ENCODE data around the gene SMAD7.
A peak's percentile ranks its signal among the peaks of the same experiment; 100 is the strongest.

Gene SMAD7

DNA sequence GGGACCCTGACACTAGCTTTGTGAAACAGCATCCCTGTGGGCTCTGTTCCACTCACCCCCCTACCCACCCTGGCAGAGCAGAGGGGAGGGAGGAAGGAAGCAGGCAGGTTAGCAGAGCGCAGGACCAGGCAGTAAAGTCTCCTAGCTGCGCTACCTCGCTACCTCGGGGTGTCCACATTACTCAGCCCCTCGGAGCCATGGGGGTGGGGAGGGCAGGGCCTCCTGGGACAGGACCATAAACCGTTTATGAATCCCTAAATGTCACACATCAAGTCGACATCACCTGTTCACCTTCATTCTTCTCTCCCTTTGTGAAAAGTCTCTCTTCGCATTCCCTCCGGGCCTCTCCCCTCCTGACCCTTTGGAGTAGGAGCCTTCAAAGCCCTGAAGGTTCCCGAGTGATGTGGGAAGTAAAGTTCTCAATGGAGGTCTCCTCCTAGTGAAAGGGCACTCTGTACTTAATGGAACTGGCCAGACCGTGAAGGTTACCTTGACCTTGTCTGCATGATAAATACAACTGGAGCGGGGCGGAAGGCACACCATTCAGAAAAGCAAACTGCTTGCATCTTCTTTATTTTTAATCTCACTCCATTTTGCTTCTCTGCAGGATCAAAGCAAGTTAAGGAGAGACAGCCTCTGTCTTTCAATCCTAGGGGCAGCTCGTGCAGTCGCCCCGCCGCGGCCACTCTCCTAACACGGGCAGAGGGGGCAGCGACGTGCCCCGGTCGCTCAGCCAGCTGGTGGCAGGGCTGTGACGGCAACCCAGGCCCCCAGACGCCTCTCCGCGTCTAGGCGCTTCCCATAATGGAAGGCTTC, 23.7 kb upstream of the SMAD7 start:
- H3K4me1 ChIP-seq (ENCODE audit: control insufficient read depth in 2 of 2, insufficient read depth in 2 of 2, low read length in 2 of 2), result peaks cover 7 to 27% of the 10 kb centered on the region in 2 donors
- no peaks in the 10 kb centered on the region for H3K27me3 ChIP-seq (ENCODE audit: control insufficient read depth in 2 of 2, insufficient read depth in 2 of 2, low read length in 2 of 2)
- H3K9me3 ChIP-seq (ENCODE audit: control insufficient read depth in 2 of 2, low read length in 2 of 2), result no peaks in the 10 kb centered on the region
- peak overlapping the region; percentile 57 to 75 for H3K27ac ChIP-seq (ENCODE audit: low read depth in 2 of 2, low read length in 2 of 2)
- H3K36me3 ChIP-seq (ENCODE audit: control insufficient read depth in 2 of 2, insufficient read depth in 2 of 2, low read length in 2 of 2), result no peaks in the 10 kb centered on the region
- peak overlapping the region; percentile 68 to 69 for H3K4me3 ChIP-seq (ENCODE audit: low read length in 2 of 2)
- peak overlapping the region in 1 of 2 donors; percentile 65 for H3K9ac ChIP-seq (ENCODE audit: low read depth in 1 of 2, low read length in 2 of 2)

DNA sequence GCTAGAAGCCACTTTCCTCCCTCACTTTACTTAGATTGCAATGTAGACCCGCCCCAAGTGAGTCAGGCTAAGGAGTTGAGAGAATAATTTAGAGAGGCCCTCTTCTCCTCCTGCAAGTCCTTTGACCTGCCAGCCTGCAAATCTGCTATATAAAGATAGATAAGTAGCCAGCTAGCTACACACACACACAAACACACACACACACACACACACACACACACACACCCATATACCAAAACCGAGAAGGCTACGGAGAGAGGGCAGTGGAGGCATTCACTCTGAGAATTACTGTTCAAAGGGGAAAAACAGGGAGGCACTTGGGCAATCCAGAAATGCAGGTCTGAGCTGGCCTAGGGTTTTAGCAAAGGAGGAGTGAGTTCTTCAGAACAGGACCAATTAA, 23.0 kb upstream of the SMAD7 start:
- peak overlapping the region in 1 of 2 donors; percentile 19 for H3K9ac ChIP-seq (ENCODE audit: low read depth in 1 of 2, low read length in 2 of 2)
- no peak overlapping the region for H3K4me3 ChIP-seq (ENCODE audit: low read length in 2 of 2)
- H3K27me3 ChIP-seq (ENCODE audit: control insufficient read depth in 2 of 2, insufficient read depth in 2 of 2, low read length in 2 of 2), result no peaks in the 10 kb centered on the region
- H3K36me3 ChIP-seq (ENCODE audit: control insufficient read depth in 2 of 2, insufficient read depth in 2 of 2, low read length in 2 of 2), result no peaks in the 10 kb centered on the region
- H3K9me3 ChIP-seq (ENCODE audit: control insufficient read depth in 2 of 2, low read length in 2 of 2), result no peaks in the 10 kb centered on the region
- peak overlapping the region in 1 of 2 donors; percentile 57 for H3K27ac ChIP-seq (ENCODE audit: low read depth in 2 of 2, low read length in 2 of 2)
- peaks cover 7 to 24% of the 10 kb centered on the region in 2 donors for H3K4me1 ChIP-seq (ENCODE audit: control insufficient read depth in 2 of 2, insufficient read depth in 2 of 2, low read length in 2 of 2)

DNA sequence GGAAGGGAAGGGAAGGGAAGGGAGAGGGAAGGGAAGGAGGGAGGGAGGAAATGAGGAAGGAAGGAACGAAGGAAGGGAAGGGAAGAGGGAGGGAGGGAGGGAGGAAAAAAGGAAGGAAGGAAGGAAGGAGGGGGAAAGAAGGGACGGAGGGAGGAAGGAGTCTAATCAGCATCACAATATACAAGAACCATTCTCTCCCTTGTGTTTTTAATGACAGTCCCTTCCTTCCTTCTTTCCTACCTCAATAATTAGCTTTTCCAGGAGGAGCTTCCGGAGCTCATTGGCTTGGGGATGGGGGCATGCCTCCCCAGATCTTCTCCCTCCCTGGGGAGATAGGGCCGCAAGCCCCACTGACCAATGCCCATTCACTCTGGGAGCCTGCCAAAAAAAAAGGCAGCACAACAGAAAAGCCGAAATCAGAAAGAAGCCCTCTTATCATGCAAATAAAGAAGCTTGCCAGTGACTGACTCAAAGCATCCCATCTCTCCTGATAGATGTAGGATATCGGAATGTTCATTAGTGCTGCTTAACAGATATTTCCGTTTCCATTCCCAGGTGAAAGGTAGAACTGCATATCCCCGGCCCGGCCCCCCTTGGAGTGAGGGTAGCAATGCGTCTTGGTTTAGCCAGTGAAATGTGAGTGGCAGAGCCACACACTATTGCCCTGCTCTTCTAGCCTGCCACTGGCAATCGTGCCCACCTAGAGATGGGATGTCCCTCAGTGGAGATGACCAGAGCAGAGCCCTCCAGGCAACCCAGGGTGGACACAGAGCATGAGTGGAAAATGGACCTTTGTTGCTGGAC, 17.8 kb upstream of the SMAD7 start:
- peaks cover 0 to 5% of the 10 kb centered on the region in 2 donors for H3K4me1 ChIP-seq (ENCODE audit: control insufficient read depth in 2 of 2, insufficient read depth in 2 of 2, low read length in 2 of 2)

DNA sequence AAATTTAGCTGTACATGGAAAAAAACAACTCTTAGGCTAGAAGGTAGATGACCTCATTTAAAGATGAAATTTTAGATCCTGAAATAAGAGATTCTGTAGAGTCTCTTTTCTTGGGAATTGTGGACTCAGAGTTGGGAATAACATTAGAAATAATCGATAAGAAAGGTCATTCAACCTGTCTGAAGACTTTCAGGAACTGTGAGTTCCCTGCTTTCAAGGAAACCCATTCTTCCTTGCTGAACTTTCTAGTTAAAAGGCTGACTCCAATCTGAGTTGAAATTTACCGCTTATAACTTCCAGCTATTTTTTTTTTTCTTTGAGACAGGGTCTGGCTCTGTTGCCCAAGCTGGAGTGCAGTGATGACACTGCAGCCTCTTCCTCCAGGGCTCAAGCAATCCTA, 16.8 kb upstream of the SMAD7 start:
- Histone ChIP-seq H3K4me3 (ENCODE audit: low read length in 2 of 2) (no peak overlapping the region), H3K36me3 (ENCODE audit: control insufficient read depth in 2 of 2, insufficient read depth in 2 of 2, low read length in 2 of 2) (no peaks in the 10 kb centered on the region), H3K27me3 (ENCODE audit: control insufficient read depth in 2 of 2, insufficient read depth in 2 of 2, low read length in 2 of 2) (no peaks in the 10 kb centered on the region), H3K4me1 (ENCODE audit: control insufficient read depth in 2 of 2, insufficient read depth in 2 of 2, low read length in 2 of 2) (no peaks in the 10 kb centered on the region), H3K9me3 (ENCODE audit: control insufficient read depth in 2 of 2, low read length in 2 of 2) (no peaks in the 10 kb centered on the region), H3K27ac (ENCODE audit: low read depth in 2 of 2, low read length in 2 of 2) (no peak overlapping the region), H3K9ac (ENCODE audit: low read depth in 1 of 2, low read length in 2 of 2) (no peak overlapping the region)

More for the DNA sequence above, 17.8 kb upstream of the SMAD7 start:
- Histone ChIP-seq H3K9ac (ENCODE audit: low read depth in 1 of 2, low read length in 2 of 2) (no peak overlapping the region), H3K36me3 (ENCODE audit: control insufficient read depth in 2 of 2, insufficient read depth in 2 of 2, low read length in 2 of 2) (no peaks in the 10 kb centered on the region), H3K27me3 (ENCODE audit: control insufficient read depth in 2 of 2, insufficient read depth in 2 of 2, low read length in 2 of 2) (no peaks in the 10 kb centered on the region), H3K27ac (ENCODE audit: low read depth in 2 of 2, low read length in 2 of 2) (no peak overlapping the region), H3K9me3 (ENCODE audit: control insufficient read depth in 2 of 2, low read length in 2 of 2) (no peaks in the 10 kb centered on the region), H3K4me3 (ENCODE audit: low read length in 2 of 2) (no peak overlapping the region)

DNA sequence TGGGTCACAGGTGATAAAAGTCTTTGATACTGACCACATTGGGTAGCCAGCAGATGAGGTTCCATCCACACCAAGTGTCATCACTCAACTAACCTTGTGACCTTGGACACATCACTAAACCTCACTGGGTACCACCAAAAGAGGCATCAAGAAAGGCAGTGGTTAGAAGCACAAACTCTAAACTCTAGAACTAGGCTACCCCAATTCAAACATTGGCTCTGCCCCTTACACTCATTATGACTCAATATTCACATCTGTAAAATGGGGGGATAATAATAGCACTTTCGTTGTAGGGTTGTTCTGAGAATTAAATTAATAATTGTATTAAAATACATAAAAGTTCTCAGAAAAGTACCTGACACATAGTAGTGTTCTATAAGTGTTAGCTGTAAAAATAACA, 15.8 kb upstream of the SMAD7 start:
- H3K27me3 ChIP-seq (ENCODE audit: control insufficient read depth in 2 of 2, insufficient read depth in 2 of 2, low read length in 2 of 2), result no peaks in the 10 kb centered on the region
- H3K9me3 ChIP-seq (ENCODE audit: control insufficient read depth in 2 of 2, low read length in 2 of 2), result no peaks in the 10 kb centered on the region
- H3K4me3 ChIP-seq (ENCODE audit: low read length in 2 of 2), result no peak overlapping the region
- no peaks in the 10 kb centered on the region for H3K36me3 ChIP-seq (ENCODE audit: control insufficient read depth in 2 of 2, insufficient read depth in 2 of 2, low read length in 2 of 2)
- H3K9ac ChIP-seq (ENCODE audit: low read depth in 1 of 2, low read length in 2 of 2), result no peak overlapping the region
- peaks cover 0 to under 1% of the 10 kb centered on the region in 2 donors for H3K4me1 ChIP-seq (ENCODE audit: control insufficient read depth in 2 of 2, insufficient read depth in 2 of 2, low read length in 2 of 2)
- H3K27ac ChIP-seq (ENCODE audit: low read depth in 2 of 2, low read length in 2 of 2), result no peak overlapping the region

DNA sequence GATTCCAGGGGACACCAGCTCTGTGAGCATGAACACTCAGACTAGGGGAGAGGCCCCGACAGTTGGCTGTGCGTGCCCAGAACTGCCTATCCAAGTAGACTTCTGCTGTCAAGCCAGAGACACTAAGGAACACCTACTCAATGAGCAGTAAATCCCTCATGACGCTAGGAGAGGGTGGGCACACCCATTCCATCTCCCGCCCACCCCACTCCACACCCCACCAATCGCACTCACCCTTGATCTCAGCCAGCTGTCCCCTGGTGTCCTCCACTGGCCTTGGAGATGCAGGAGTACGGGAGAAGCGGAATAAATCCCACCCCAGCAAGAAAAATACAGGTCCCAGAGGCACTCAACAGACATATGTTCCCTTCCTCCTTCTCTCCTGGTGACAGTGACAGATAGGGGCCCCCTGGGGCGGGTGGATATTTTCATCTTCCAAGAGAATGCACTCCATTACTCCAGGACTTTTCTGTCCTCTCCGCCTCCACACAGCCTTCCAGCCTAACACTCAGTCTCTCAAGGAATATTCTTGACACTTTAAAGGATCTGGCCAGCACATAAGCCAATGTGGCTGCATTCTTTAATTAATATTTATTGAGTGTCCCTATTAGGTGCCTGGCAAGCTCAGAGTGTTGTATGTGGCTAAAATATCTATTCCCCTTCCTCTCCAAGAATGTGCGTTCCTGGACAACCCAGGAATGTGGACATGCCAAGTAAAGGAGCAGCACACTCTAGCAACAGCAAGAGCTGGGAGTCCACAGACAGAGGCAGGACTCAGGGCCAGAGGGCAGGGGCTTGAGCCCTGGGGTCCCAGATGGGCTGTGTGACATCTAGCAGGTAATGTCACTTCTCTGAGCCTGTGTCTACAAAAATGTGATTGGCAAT, 13.1 kb upstream of the SMAD7 start:
- Histone ChIP-seq H3K4me1 (ENCODE audit: control insufficient read depth in 2 of 2, insufficient read depth in 2 of 2, low read length in 2 of 2) (peaks cover 0 to 6% of the 10 kb centered on the region in 2 donors), H3K9me3 (ENCODE audit: control insufficient read depth in 2 of 2, low read length in 2 of 2) (no peaks in the 10 kb centered on the region), H3K27ac (ENCODE audit: low read depth in 2 of 2, low read length in 2 of 2) (no peak overlapping the region), H3K36me3 (ENCODE audit: control insufficient read depth in 2 of 2, insufficient read depth in 2 of 2, low read length in 2 of 2) (no peaks in the 10 kb centered on the region), H3K9ac (ENCODE audit: low read depth in 1 of 2, low read length in 2 of 2) (no peak overlapping the region), H3K27me3 (ENCODE audit: control insufficient read depth in 2 of 2, insufficient read depth in 2 of 2, low read length in 2 of 2) (no peaks in the 10 kb centered on the region), H3K4me3 (ENCODE audit: low read length in 2 of 2) (no peak overlapping the region)

DNA sequence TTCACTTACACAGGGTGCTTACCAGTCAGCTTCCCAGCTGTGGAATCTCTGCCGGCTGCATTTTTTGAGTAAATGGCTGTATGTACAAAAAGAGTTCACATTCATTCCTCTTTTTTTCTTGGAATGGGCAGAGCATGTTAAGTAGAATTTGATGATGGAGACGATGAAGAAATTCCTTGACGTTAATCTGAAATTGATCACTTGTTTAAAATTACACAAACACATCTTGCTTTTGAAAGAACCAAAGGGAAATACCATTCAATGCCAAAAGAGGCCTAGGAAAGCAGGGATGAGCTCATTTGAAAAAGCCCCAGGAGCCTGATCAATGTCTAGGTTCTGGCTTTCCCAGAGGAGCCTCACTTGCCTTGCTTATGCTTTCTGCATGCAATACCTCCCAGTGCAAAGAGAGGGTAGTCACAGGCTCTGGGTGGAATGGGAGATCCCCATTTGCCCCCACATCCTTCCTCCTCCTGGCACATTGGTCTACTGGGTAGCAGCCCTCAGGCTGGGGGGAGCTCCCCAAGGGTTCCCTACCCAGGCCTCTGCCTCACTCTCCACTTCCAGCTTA, 12.3 kb upstream of the SMAD7 start:
- Histone ChIP-seq H3K4me3 (ENCODE audit: low read length in 2 of 2) (no peak overlapping the region), H3K4me1 (ENCODE audit: control insufficient read depth in 2 of 2, insufficient read depth in 2 of 2, low read length in 2 of 2) (peaks cover 0 to 6% of the 10 kb centered on the region in 2 donors), H3K9me3 (ENCODE audit: control insufficient read depth in 2 of 2, low read length in 2 of 2) (no peaks in the 10 kb centered on the region), H3K9ac (ENCODE audit: low read depth in 1 of 2, low read length in 2 of 2) (no peak overlapping the region), H3K27me3 (ENCODE audit: control insufficient read depth in 2 of 2, insufficient read depth in 2 of 2, low read length in 2 of 2) (no peaks in the 10 kb centered on the region), H3K36me3 (ENCODE audit: control insufficient read depth in 2 of 2, insufficient read depth in 2 of 2, low read length in 2 of 2) (no peaks in the 10 kb centered on the region), H3K27ac (ENCODE audit: low read depth in 2 of 2, low read length in 2 of 2) (no peak overlapping the region)

DNA sequence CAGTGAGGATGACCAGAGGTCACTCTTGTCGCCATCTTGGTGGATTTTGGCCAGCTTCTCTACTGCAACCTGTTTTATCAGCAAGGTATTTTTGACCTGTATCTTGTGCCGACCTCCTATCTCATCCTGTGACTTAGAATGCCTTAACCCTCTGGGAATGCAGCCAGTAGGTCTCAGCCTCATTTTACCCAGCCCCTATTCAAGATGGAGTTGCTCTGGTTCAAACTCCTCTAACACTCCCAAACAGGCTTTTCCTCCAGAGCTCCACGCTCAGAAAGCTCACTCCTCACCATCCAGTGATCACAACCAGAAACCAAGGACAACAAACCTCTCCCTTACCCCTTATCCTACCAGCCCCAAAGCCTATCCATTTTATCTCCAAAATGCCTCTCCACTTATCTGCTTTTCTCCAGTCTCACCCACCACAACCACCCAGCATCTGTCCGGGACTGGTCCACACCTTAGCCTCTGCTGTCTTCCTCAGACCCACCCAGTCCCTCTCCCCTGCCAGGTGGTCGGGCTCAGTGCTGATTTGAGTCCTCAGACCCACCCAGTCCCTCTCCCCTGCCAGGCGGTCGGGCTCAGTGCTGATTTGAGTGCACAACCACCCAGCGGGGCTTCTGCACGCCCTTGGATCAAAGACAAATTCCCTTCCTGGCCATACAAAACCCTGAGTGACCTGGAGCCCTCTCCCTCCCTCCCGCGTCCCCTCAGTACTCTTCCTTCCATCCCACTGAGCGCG, 11.7 kb upstream of the SMAD7 start:
- H3K9ac ChIP-seq (ENCODE audit: low read depth in 1 of 2, low read length in 2 of 2), result no peak overlapping the region
- H3K9me3 ChIP-seq (ENCODE audit: control insufficient read depth in 2 of 2, low read length in 2 of 2), result no peaks in the 10 kb centered on the region
- H3K4me3 ChIP-seq (ENCODE audit: low read length in 2 of 2), result no peak overlapping the region
- no peak overlapping the region for H3K27ac ChIP-seq (ENCODE audit: low read depth in 2 of 2, low read length in 2 of 2)
- H3K27me3 ChIP-seq (ENCODE audit: control insufficient read depth in 2 of 2, insufficient read depth in 2 of 2, low read length in 2 of 2), result no peaks in the 10 kb centered on the region
- peaks cover 0 to 6% of the 10 kb centered on the region in 2 donors for H3K4me1 ChIP-seq (ENCODE audit: control insufficient read depth in 2 of 2, insufficient read depth in 2 of 2, low read length in 2 of 2)
- H3K36me3 ChIP-seq (ENCODE audit: control insufficient read depth in 2 of 2, insufficient read depth in 2 of 2, low read length in 2 of 2), result no peaks in the 10 kb centered on the region

DNA sequence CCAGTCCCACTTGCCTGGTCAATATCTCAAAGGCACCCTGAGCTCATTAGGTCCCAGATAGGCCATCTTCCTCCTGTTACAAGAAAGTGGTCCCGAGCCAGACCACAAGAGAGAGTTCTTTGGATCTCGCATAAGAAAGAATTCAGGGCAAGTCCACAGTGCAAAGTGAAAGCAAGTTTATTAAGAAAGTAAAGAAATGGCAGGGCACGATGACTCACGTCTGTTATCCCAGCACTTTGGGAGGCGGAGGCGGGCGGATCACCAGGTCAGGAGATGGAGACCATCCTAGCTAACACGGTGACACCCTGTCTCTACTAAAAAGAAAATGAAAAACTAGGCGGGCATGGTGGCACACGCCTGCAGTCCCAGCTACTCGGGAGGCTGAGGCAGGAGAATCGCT, 10.8 kb upstream of the SMAD7 start:
- Histone ChIP-seq H3K4me1 (ENCODE audit: control insufficient read depth in 2 of 2, insufficient read depth in 2 of 2, low read length in 2 of 2) (peaks cover 0 to 6% of the 10 kb centered on the region in 2 donors), H3K9ac (ENCODE audit: low read depth in 1 of 2, low read length in 2 of 2) (no peak overlapping the region), H3K36me3 (ENCODE audit: control insufficient read depth in 2 of 2, insufficient read depth in 2 of 2, low read length in 2 of 2) (no peaks in the 10 kb centered on the region), H3K4me3 (ENCODE audit: low read length in 2 of 2) (no peak overlapping the region), H3K27ac (ENCODE audit: low read depth in 2 of 2, low read length in 2 of 2) (no peak overlapping the region), H3K9me3 (ENCODE audit: control insufficient read depth in 2 of 2, low read length in 2 of 2) (no peaks in the 10 kb centered on the region), H3K27me3 (ENCODE audit: control insufficient read depth in 2 of 2, insufficient read depth in 2 of 2, low read length in 2 of 2) (no peaks in the 10 kb centered on the region)
